KMS-11 (cell line): ENCODE data around the gene ABLIM1.

Experiments used
- H2AFZ ChIP-seq: fragments of 200-600 bp; sonication (generic); 2 replicates; pipeline ENCODE4 v1.6.1; 2016; ENCODE audit warnings: antibody characterized with exemption, mixed run types, low read depth
- H3K27ac ChIP-seq: fragments of 200-600 bp; sonication (generic); 2 replicates; pipeline ENCODE4 v1.6.1; 2016; ENCODE audit warnings: mild to moderate bottlenecking, mixed run types
- H3K27me3 ChIP-seq: fragments of 200-600 bp; sonication (generic); 2 replicates; pipeline ENCODE4 v1.6.1; 2017; ENCODE audit warnings: mild to moderate bottlenecking, low read depth, mixed run types, moderate library complexity; ENCODE audit not compliant: insufficient read depth
- H3K36me3 ChIP-seq: fragments of 200-600 bp; sonication (generic); 2 replicates; pipeline ENCODE4 v1.6.1; 2017; ENCODE audit warnings: mild to moderate bottlenecking, mixed run types; ENCODE audit not compliant: insufficient read depth
- H3K4me1 ChIP-seq: fragments of 200-600 bp; sonication (generic); 2 replicates; pipeline ENCODE4 v1.6.1; 2016; ENCODE audit warnings: mild to moderate bottlenecking, low read depth, mixed run types; ENCODE audit not compliant: poor library complexity, severe bottlenecking
- H3K4me2 ChIP-seq: fragments of 200-600 bp; sonication (generic); 2 replicates; pipeline ENCODE4 v1.7.0; 2016; ENCODE audit warnings: mild to moderate bottlenecking, mixed run types
- H3K4me3 ChIP-seq: fragments of 200-600 bp; sonication (generic); IDR thresholded peaks from 2 replicates; pipeline ENCODE4 v1.6.1; 2017; ENCODE audit warnings: low read depth, low read length, mixed read lengths; ENCODE audit not compliant: insufficient read depth
- H3K79me2 ChIP-seq: fragments of 200-600 bp; sonication (generic); 2 replicates; pipeline ENCODE4 v1.6.1; 2016; ENCODE audit warnings: low read depth, mixed run types; ENCODE audit not compliant: insufficient read depth
- H3K9ac ChIP-seq: fragments of 200-600 bp; sonication (generic); 2 replicates; pipeline ENCODE4 v1.6.1; 2016; ENCODE audit warnings: mild to moderate bottlenecking, mixed run types
- H4K20me1 ChIP-seq: fragments of 200-600 bp; sonication (generic); 2 replicates; pipeline ENCODE4 v1.6.1; 2016; ENCODE audit warnings: mild to moderate bottlenecking, mixed run types; ENCODE audit not compliant: insufficient read depth
- CTCF ChIP-seq: fragments of 200-600 bp; sonication (generic); conservative IDR thresholded peaks from 2 replicates; pipeline ENCODE4 v1.6.1; 2017; ENCODE audit warnings: low read depth, mild to moderate bottlenecking, antibody characterized with exemption, low read length, moderate library complexity, mixed read lengths

ABLIM1 gene

GRCh38 chr10:114623155-114623554 lies 34.9 kb downstream of the ABLIM1 start:
- no peak for TF ChIP-seq CTCF
- Histone ChIP-seq H3K36me3 (no peaks in the 10 kb centered on the region), H3K9ac (no peak overlapping the region), H4K20me1 (no peaks in the 10 kb centered on the region), H3K4me1 (peaks cover 23% of the 10 kb centered on the region), H3K27ac (0 out of 2 replicates have a peak overlapping the region, but pooled peaks have one; percentile 12), H3K27me3 (no peaks in the 10 kb centered on the region), H3K79me2 (no peaks in the 10 kb centered on the region), H3K4me2 (peak overlapping the region; percentile 6; the same call in 1 of the 2 replicates), H2AFZ (no peak overlapping the region), H3K4me3 (no peak overlapping the region)

- Histone ChIP-seq H3K4me3 (no peak overlapping the region), H3K27me3 (no peaks in the 10 kb centered on the region), H3K4me1 (peaks cover 43% of the 10 kb centered on the region), H3K27ac (no peak overlapping the region), H2AFZ (no peak overlapping the region), H4K20me1 (no peaks in the 10 kb centered on the region), H3K36me3 (no peaks in the 10 kb centered on the region), H3K4me2 (no peak overlapping the region), H3K79me2 (no peaks in the 10 kb centered on the region), H3K9ac (no peak overlapping the region)
- no peak for TF ChIP-seq CTCF
These were observed 39.4 kb downstream of the ABLIM1 start for GRCh38 chr10:114618722-114619121.

GRCh38 chr10:114616516-114616915 lies 41.6 kb downstream of the ABLIM1 start:
- Histone ChIP-seq H4K20me1 (no peaks in the 10 kb centered on the region), H3K27me3 (no peaks in the 10 kb centered on the region), H3K36me3 (no peaks in the 10 kb centered on the region), H3K27ac (no peak overlapping the region), H3K9ac (no peak overlapping the region), H3K4me3 (no peak overlapping the region), H2AFZ (no peak overlapping the region), H3K4me2 (peak overlapping the region; percentile 75; the same call in 1 of the 2 replicates), H3K79me2 (no peaks in the 10 kb centered on the region), H3K4me1 (peaks cover 47% of the 10 kb centered on the region)
- no peak for TF ChIP-seq CTCF

- H3K4me3 ChIP-seq = no peak overlapping the region
- no peak for TF ChIP-seq CTCF
- H3K79me2 ChIP-seq = no peaks in the 10 kb centered on the region
- H3K4me2 ChIP-seq = peak overlapping the region; percentile 75
- no peak overlapping the region for H2AFZ ChIP-seq
- H3K27me3 ChIP-seq = no peaks in the 10 kb centered on the region
- no peak overlapping the region for H3K27ac ChIP-seq
- no peaks in the 10 kb centered on the region for H4K20me1 ChIP-seq
- peaks cover 47% of the 10 kb centered on the region for H3K4me1 ChIP-seq
- no peak overlapping the region for H3K9ac ChIP-seq
- H3K36me3 ChIP-seq = no peaks in the 10 kb centered on the region
These were observed 42.0 kb downstream of the ABLIM1 start for GRCh38 chr10:114616103-114616502.
